GM18951 (cell line): Measurements from ENCODE around the gene DCLK1.
"Not testable (repeated sequence)": the region's sequence is repeated elsewhere in the genome, so short reads cannot be mapped to it uniquely, and the experiment has no call there.

Experiments used
- POLR2A ChIP-seq: IDR thresholded peaks from 4 replicates; pipeline ENCODE4 v1.6.1; 2011; ENCODE audit warnings: mild to moderate bottlenecking; ENCODE audit not compliant: insufficient read length, insufficient read depth; ENCODE audit errors: extremely low read depth
- in situ Hi-C: fragments of 300-500 bp; cut with MboI; formaldehyde crosslinking; loops from one replicate; pipeline ENCODE4 v1.12.0; 2022; ENCODE audit warnings: low sequenced_read_pairs, mixed read lengths, inconsistent platforms; ENCODE audit not compliant: unreplicated experiment

The DCLK1 gene

GRCh38 chr13:36115306-36115705 is 15.9 kb downstream of the DCLK1 start:
- in situ Hi-C loops = no loop called here
- no peak for TF ChIP-seq POLR2A

- TF ChIP-seq POLR2A = no peak
- in situ Hi-C loops = no loop called here
Observed at GRCh38 chr13:36114233-36114632, 16.9 kb downstream of the DCLK1 start.

GRCh38 chr13:36108954-36109353 is 22.2 kb downstream of the DCLK1 start:
- TF ChIP-seq POLR2A = no peak
- in situ Hi-C loops = no loop called here

- no peak for TF ChIP-seq POLR2A
- in situ Hi-C loops = no loop called here
Observed at GRCh38 chr13:36108342-36108741, 22.8 kb downstream of the DCLK1 start.

GRCh38 chr13:36107521-36107920 is 23.7 kb downstream of the DCLK1 start:
- in situ Hi-C loops = no loop called here
- TF ChIP-seq POLR2A = no peak

- TF ChIP-seq POLR2A = no peak
- in situ Hi-C loops = no loop called here
Observed at GRCh38 chr13:36105726-36106125, 25.5 kb downstream of the DCLK1 start.

- TF ChIP-seq POLR2A = no peak
- in situ Hi-C loops = no loop called here
Observed at GRCh38 chr13:36102721-36103120, 28.5 kb downstream of the DCLK1 start.

- in situ Hi-C loops = not testable (repeated sequence)
Observed at GRCh38 chr13:36101907-36102306, 29.3 kb downstream of the DCLK1 start.

GRCh38 chr13:36101157-36101556 is 30.0 kb downstream of the DCLK1 start:
- in situ Hi-C loops = no loop called here
- no peak for TF ChIP-seq POLR2A

GRCh38 chr13:36098080-36098479 is 33.1 kb downstream of the DCLK1 start:
- no peak for TF ChIP-seq POLR2A
- in situ Hi-C loops = no loop called here

GRCh38 chr13:36096461-36097416 is 34.4 kb downstream of the DCLK1 start:
- TF ChIP-seq POLR2A = no peak
- in situ Hi-C loops = no loop called here

- no peak for TF ChIP-seq POLR2A
- in situ Hi-C loops = no loop called here
Observed at GRCh38 chr13:36094478-36094877, 36.7 kb downstream of the DCLK1 start.

- no peak for TF ChIP-seq POLR2A
- in situ Hi-C loops = no loop called here
Observed at GRCh38 chr13:36090592-36090991, 40.6 kb downstream of the DCLK1 start.

GRCh38 chr13:36089130-36089647 is 42.0 kb downstream of the DCLK1 start:
- no peak for TF ChIP-seq POLR2A
- in situ Hi-C loops = no loop called here
